Panc1 (cell line): ENCODE measurements around the gene FKBP3. TPM values are rescaled to one million over a fixed set of nuclear protein-coding genes. Genes with fewer than 3 reads are reported as not detected.

Experiments used
- ATAC-seq: fragments of 200-7000 bp; cut with Tn5 transposase; 2 replicates; pipeline ENCODE4 v1.9.1; 2020; ENCODE audit warnings: mild to moderate bottlenecking, moderate library complexity
- BruUV-seq: library from RNA; stranded (reverse); fragments of 400-500 nt; replicated peaks from 2 replicates; lab custom pipeline; 2021; lab: Mats Ljungman, UMichigan
- CTCF ChIA-PET: fragments of 300-600 bp; sonication (Branson Sonifier 250); formaldehyde crosslinking; loops from one replicate; lab custom pipeline; 2022; ENCODE audit warnings: antibody characterized with exemption; lab: Charles Lee
- POLR2A ChIA-PET: fragments of 300-600 bp; sonication (Branson Sonifier 250); formaldehyde crosslinking; loops from one replicate; lab custom pipeline; 2022; ENCODE audit warnings: antibody characterized with exemption; lab: Charles Lee
- DNase-seq: peaks from one replicate; pipeline ENCODE4 v3.0.0-alpha.2; 2010; ENCODE audit warnings: low read depth, low spot score
- H3K27ac ChIP-seq: 2 replicates; pipeline ENCODE4 v1.5.1; 2011; ENCODE audit warnings: mild to moderate bottlenecking, low read length, inconsistent platforms
- H3K27me3 ChIP-seq: fragments of 200-500 bp; sonication (Bioruptor generic); 2 replicates; pipeline ENCODE4 v1.6.0; 2014; ENCODE audit warnings: low read length, inconsistent platforms; ENCODE audit not compliant: control insufficient read depth, insufficient read depth
- H3K36me3 ChIP-seq: fragments of 200-500 bp; sonication (Bioruptor generic); 2 replicates; pipeline ENCODE4 v1.5.1; 2014; ENCODE audit warnings: inconsistent platforms, mild to moderate bottlenecking, low read length, moderate library complexity; ENCODE audit not compliant: control insufficient read depth, insufficient read depth
- H3K4me1 ChIP-seq: 2 replicates; pipeline ENCODE4 v1.5.1; 2011; ENCODE audit warnings: inconsistent platforms, mild to moderate bottlenecking, low read length, moderate library complexity; ENCODE audit not compliant: control insufficient read depth, insufficient read depth
- H3K4me3 ChIP-seq, 2 experiments: 2 replicates each; pipeline ENCODE4 v1.5.1; 2011 to 2012; ENCODE audit warnings: low read depth in 2 of 2, low read length in 2 of 2, mild to moderate bottlenecking in 2 of 2, inconsistent platforms in 1 of 2, moderate library complexity in 1 of 2
- H3K9me3 ChIP-seq: fragments of 200-500 bp; sonication (Bioruptor generic); 2 replicates; pipeline ENCODE4 v1.5.1; 2014; ENCODE audit warnings: low read depth, mild to moderate bottlenecking, inconsistent platforms, low read length, moderate library complexity; ENCODE audit not compliant: control insufficient read depth, insufficient read depth
- POLR2AphosphoS5 ChIP-seq: IDR thresholded peaks from 2 replicates; pipeline ENCODE4 v1.6.1; 2012; ENCODE audit warnings: mild to moderate bottlenecking, low read depth, low read length, moderate library complexity
- SIN3A ChIP-seq: IDR thresholded peaks from 2 replicates; pipeline ENCODE4 v1.6.1; 2012; ENCODE audit warnings: low read depth, mild to moderate bottlenecking, low read length, moderate library complexity, borderline replicate concordance; ENCODE audit not compliant: insufficient read depth
- TCF7L2 ChIP-seq: IDR thresholded peaks from 2 replicates; pipeline ENCODE4 v1.6.1; 2011; ENCODE audit warnings: mild to moderate bottlenecking, low read depth, low read length, inconsistent platforms
- in situ Hi-C: cut with HindIII; loops from 2 replicates; pipeline ENCODE4 v1.10.0; 2016; ENCODE audit warnings: low sequenced_read_pairs, low pct_unique_long_range_greater_than_20kb
- intact Hi-C: fragments of 100-400 bp; cut with micrococcal nuclease; formaldehyde crosslinking; loops from one replicate; pipeline ENCODE4 v1.10.0; 2022; ENCODE audit not compliant: unreplicated experiment
- total RNA-seq: library from RNA; stranded (reverse); gene quantifications from one replicate; pipeline ENCODE4 v1.2.1, GENCODE V29; 2021; ENCODE audit not compliant: unreplicated experiment
- TF ChIP-seq, protein P1 (sequence below), 2 experiments: IDR thresholded peaks; 2 replicates each; pipeline ENCODE4 v1.6.1; 2011 to 2012; ENCODE audit warnings: low read depth in 2 of 2, control low read depth in 1 of 2, low read length in 1 of 2, mild to moderate bottlenecking in 1 of 2, moderate library complexity in 1 of 2; ENCODE audit not compliant: insufficient read depth in 1 of 2
- TF ChIP-seq, protein P2 (sequence below): fragments of 450-650 bp; IDR thresholded peaks from 2 replicates; pipeline ENCODE4 v1.5.1; 2017; ENCODE audit warnings: mild to moderate bottlenecking

FKBP3 gene
- total RNA-seq, 1 experiment from 2014 or later = 47.4 TPM

DNA sequence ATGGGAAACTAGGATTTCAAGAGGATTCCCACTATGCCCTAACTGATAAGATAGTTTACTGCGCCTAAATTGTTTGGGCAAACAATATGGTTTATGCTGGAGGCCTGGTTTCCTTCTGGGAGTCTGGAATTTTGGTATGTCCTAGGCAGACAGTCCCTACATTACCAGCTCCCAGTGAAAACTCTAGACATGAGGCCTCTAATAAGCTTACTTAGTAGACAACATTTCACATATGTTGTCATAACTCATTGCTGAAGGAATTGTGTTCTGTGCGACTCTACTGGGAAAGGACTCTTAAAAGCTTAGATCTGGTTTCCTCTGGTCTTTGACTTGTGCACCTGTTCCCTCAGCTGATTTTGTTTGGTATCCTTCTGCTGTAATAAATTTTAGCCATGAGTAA, 68.3 kb downstream of the FKBP3 start:
- intact Hi-C loops = no loop called here
- CTCF ChIA-PET = no interaction called here
- TF ChIP-seq, protein P1, sequence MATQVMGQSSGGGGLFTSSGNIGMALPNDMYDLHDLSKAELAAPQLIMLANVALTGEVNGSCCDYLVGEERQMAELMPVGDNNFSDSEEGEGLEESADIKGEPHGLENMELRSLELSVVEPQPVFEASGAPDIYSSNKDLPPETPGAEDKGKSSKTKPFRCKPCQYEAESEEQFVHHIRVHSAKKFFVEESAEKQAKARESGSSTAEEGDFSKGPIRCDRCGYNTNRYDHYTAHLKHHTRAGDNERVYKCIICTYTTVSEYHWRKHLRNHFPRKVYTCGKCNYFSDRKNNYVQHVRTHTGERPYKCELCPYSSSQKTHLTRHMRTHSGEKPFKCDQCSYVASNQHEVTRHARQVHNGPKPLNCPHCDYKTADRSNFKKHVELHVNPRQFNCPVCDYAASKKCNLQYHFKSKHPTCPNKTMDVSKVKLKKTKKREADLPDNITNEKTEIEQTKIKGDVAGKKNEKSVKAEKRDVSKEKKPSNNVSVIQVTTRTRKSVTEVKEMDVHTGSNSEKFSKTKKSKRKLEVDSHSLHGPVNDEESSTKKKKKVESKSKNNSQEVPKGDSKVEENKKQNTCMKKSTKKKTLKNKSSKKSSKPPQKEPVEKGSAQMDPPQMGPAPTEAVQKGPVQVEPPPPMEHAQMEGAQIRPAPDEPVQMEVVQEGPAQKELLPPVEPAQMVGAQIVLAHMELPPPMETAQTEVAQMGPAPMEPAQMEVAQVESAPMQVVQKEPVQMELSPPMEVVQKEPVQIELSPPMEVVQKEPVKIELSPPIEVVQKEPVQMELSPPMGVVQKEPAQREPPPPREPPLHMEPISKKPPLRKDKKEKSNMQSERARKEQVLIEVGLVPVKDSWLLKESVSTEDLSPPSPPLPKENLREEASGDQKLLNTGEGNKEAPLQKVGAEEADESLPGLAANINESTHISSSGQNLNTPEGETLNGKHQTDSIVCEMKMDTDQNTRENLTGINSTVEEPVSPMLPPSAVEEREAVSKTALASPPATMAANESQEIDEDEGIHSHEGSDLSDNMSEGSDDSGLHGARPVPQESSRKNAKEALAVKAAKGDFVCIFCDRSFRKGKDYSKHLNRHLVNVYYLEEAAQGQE (IDR thresholded peaks at IDR 0.05; ENCODE audit: insufficient read depth in 1 of 2, low read depth in 2 of 2, low read length in 1 of 2) = no peak
- TF ChIP-seq, protein P2, sequence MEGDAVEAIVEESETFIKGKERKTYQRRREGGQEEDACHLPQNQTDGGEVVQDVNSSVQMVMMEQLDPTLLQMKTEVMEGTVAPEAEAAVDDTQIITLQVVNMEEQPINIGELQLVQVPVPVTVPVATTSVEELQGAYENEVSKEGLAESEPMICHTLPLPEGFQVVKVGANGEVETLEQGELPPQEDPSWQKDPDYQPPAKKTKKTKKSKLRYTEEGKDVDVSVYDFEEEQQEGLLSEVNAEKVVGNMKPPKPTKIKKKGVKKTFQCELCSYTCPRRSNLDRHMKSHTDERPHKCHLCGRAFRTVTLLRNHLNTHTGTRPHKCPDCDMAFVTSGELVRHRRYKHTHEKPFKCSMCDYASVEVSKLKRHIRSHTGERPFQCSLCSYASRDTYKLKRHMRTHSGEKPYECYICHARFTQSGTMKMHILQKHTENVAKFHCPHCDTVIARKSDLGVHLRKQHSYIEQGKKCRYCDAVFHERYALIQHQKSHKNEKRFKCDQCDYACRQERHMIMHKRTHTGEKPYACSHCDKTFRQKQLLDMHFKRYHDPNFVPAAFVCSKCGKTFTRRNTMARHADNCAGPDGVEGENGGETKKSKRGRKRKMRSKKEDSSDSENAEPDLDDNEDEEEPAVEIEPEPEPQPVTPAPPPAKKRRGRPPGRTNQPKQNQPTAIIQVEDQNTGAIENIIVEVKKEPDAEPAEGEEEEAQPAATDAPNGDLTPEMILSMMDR = no peak
- TF ChIP-seq SIN3A (no peak), TCF7L2 (no peak), POLR2AphosphoS5 (no peak)
- no peak for DNase-seq
- ATAC-seq = no peak
- no peaks in the 10 kb centered on the region for H3K27me3 ChIP-seq
- no peak overlapping the region for H3K4me3 ChIP-seq
- H3K4me1 ChIP-seq = no peaks in the 10 kb centered on the region
- in situ Hi-C loops = no loop called here
- no TSS peak for BruUV-seq
- H3K27ac ChIP-seq = no peak overlapping the region
- POLR2A ChIA-PET = no interaction called here
- H3K36me3 ChIP-seq = no peaks in the 10 kb centered on the region
- no peaks in the 10 kb centered on the region for H3K9me3 ChIP-seq

Other genes starting within 250 kb of the FKBP3 start
- gene KLHL28, start 172.5 kb downstream of the FKBP3 start, total RNA-seq = 7.2 TPM
- 11.6 TPM for gene TOGARAM1, start 172.3 kb downstream of the FKBP3 start, total RNA-seq
- gene PRPF39, start 50.4 kb downstream of the FKBP3 start, total RNA-seq = 30.7 TPM
- gene FANCM, start 1.4 kb upstream of the FKBP3 start, total RNA-seq = 6.6 TPM
- gene MIS18BP1, start 118.7 kb upstream of the FKBP3 start, total RNA-seq = 21.1 TPM